HUES48 (cell line): ENCODE measurements around the gene SERPINE1.
"Not testable (repeated sequence)": the region's sequence is repeated elsewhere in the genome, so short reads cannot be mapped to it uniquely, and the experiment has no call there.

ENCODE experiments used
- H3K27ac ChIP-seq: one replicate; pipeline ENCODE4 v1.7.0; 2013; ENCODE audit warnings: low read depth, low read length, inconsistent platforms
- H3K27me3 ChIP-seq: 2 replicates; pipeline ENCODE4 v1.6.1; 2013; ENCODE audit warnings: mild to moderate bottlenecking, low read length; ENCODE audit not compliant: control insufficient read depth, insufficient read depth
- H3K36me3 ChIP-seq: 2 replicates; pipeline ENCODE4 v1.6.1; 2013; ENCODE audit warnings: low read length; ENCODE audit not compliant: control insufficient read depth, insufficient read depth
- H3K4me1 ChIP-seq: 2 replicates; pipeline ENCODE4 v1.6.1; 2013; ENCODE audit warnings: mild to moderate bottlenecking, low read length; ENCODE audit not compliant: control insufficient read depth, insufficient read depth
- H3K4me3 ChIP-seq: 2 replicates; pipeline ENCODE4 v1.5.1; 2013; ENCODE audit warnings: mild to moderate bottlenecking, low read depth, low read length
- H3K9ac ChIP-seq: 2 replicates; pipeline ENCODE4 v1.6.1; 2013; ENCODE audit warnings: mild to moderate bottlenecking, low read depth, low read length, moderate library complexity
- H3K9me3 ChIP-seq: 2 replicates; pipeline ENCODE4 v1.6.1; 2013; ENCODE audit warnings: low read length; ENCODE audit not compliant: control insufficient read depth, insufficient read depth

Gene SERPINE1

DNA sequence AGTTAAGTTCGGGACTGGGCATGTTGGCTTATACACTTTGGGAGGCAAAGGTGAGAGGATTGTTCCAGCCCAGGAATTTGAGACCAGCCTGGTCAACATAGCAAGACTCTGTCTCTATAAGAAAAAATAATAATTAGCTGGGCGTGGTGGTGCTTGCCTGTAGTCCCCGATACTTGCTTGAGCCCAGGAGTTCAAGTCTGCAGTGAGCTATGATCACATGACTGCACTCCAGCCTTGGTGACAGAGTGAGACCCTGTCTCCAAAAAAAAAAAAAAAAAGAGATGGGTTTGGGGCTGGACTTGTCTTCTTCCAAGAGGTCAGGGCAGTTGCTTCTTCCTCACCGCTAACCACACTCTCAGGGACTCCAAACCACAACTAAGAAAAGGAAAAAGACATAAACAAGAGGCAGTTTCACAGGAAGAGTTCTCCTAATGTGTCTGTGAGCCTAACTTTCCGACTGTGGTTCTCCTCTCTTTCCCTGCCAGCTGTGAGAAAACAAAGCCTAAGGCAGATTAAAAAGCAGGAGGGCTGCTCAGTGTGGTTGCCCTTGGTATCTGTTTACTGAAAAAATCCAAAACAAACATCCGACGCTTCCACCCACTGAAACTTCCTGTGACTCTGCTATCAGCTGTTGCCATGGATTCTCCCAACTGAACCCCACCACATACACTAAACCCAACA, 2.4 kb upstream of the SERPINE1 start:
- peak overlapping the region; percentile 50 for H3K27ac ChIP-seq
- H3K9ac ChIP-seq = no peak overlapping the region
- H3K4me1 ChIP-seq = peaks cover 24% of the 10 kb centered on the region
- no peak overlapping the region for H3K4me3 ChIP-seq
- H3K36me3 ChIP-seq = no peaks in the 10 kb centered on the region
- no peaks in the 10 kb centered on the region for H3K9me3 ChIP-seq
- H3K27me3 ChIP-seq = no peaks in the 10 kb centered on the region

DNA sequence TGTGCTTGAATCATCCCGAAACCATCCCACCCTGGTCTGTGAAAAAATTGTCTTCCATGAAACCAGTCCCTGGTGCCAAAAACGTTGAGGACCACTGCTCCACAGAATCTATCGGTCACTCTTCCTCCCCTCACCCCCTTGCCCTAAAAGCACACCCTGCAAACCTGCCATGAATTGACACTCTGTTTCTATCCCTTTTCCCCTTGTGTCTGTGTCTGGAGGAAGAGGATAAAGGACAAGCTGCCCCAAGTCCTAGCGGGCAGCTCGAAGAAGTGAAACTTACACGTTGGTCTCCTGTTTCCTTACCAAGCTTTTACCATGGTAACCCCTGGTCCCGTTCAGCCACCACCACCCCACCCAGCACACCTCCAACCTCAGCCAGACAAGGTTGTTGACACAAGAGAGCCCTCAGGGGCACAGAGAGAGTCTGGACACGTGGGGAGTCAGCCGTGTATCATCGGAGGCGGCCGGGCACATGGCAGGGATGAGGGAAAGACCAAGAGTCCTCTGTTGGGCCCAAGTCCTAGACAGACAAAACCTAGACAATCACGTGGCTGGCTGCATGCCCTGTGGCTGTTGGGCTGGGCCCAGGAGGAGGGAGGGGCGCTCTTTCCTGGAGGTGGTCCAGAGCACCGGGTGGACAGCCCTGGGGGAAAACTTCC, 784 bp upstream of the SERPINE1 start:
- no peaks in the 10 kb centered on the region for H3K36me3 ChIP-seq
- no peaks in the 10 kb centered on the region for H3K9me3 ChIP-seq
- no peak overlapping the region for H3K4me3 ChIP-seq
- H3K4me1 ChIP-seq = peaks cover 24% of the 10 kb centered on the region
- H3K27ac ChIP-seq = no peak overlapping the region
- no peak overlapping the region for H3K9ac ChIP-seq
- no peaks in the 10 kb centered on the region for H3K27me3 ChIP-seq

DNA sequence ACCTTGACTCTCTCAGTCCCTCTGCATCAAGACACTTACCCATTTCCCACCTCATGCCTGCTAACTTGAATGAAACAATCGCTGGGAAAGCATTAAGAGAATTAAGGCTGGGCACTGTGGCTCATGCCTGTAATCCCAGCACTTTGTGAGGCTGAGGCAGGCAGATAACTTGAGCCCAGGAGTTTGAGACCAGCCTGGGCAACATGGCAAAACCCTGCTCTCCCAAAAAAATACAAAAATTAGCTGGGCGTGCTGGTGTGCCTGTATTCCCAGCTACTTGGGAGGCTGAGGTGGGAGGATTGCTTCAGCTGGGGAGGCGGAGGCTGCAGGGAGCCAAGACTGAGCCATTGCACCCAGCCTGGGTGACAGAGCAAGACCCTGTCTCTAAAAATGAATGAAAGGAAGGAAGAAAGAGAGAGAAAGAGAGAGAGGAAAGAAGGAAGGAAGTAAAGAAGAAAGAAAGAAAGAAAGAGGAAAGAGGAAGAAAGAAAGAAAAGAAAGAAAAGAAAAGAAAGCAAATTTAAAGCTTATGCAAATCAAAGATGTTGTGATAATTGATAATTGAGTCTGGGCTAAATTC, 646 bp downstream of the SERPINE1 start:
- Histone ChIP-seq H3K36me3 (no peaks in the 10 kb centered on the region), H3K4me3 (0 out of 2 replicates have a peak overlapping the region, but pooled peaks have one; percentile 12), H3K4me1 (peaks cover 16% of the 10 kb centered on the region), H3K9me3 (no peaks in the 10 kb centered on the region), H3K9ac (no peak overlapping the region), H3K27me3 (no peaks in the 10 kb centered on the region), H3K27ac (no peak overlapping the region)

DNA sequence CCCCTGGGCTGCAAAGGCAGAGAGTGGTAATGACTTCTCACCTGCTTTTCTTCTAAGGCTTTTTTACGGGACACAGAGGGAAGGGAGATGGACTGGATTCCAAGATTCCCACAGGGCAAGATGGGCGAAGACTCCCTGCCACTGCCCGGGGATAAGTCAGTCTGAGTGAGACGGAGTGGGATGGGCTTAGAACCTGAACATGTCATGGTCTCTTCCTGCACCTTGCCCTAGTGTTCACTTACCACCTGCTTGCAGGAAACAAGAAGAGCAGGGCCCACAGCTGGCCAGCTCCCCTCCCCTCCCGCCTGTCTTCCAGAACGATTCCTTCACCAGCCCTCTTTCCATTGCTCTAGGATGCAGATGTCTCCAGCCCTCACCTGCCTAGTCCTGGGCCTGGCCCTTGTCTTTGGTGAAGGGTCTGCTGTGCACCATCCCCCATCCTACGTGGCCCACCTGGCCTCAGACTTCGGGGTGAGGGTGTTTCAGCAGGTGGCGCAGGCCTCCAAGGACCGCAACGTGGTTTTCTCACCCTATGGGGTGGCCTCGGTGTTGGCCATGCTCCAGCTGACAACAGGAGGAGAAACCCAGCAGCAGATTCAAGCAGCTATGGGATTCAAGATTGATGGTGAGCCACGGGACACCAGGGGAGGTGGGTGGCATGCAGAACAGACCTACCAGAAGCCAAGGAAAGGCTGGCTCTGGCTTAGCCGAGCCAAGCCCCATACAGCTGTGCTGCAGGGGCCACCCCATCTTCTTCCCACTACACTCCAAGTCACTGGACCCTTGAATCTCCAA, 1.3 kb downstream of the SERPINE1 start:
- H3K4me1 ChIP-seq = peaks cover 13% of the 10 kb centered on the region
- H3K9me3 ChIP-seq = no peaks in the 10 kb centered on the region
- H3K9ac ChIP-seq = no peak overlapping the region
- no peaks in the 10 kb centered on the region for H3K36me3 ChIP-seq
- H3K27ac ChIP-seq = no peak overlapping the region
- H3K27me3 ChIP-seq = no peaks in the 10 kb centered on the region
- H3K4me3 ChIP-seq = no peak overlapping the region

DNA sequence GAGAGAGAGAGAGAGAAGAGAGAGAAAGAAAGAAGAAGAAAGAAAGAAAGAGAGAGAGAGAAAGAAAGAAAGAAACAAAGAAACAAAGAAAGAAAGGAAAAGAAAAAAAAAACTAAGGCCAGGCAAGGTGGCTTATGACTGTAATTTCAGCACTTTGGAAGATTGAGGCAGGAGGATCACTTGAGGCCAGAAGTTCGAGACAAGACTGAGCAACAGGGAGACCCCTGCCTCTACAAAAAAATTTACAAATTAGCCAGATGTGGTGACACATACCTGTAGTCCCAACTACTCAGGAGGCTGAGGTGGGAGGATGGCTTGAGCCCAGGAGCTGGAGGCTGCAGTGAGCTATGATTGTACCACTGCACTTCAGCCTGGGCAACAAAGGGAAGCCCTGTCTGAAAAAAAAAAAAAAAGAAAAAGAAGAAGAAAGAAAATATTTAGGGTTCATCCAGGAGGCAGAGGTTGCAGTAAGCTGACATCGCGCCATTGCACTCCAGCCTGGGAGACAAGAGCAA, 2.8 kb downstream of the SERPINE1 start:
- no peaks in the 10 kb centered on the region for H3K9me3 ChIP-seq
- no peaks in the 10 kb centered on the region for H3K36me3 ChIP-seq
- no peak overlapping the region for H3K9ac ChIP-seq
- H3K4me3 ChIP-seq = no peak overlapping the region
- no peaks in the 10 kb centered on the region for H3K27me3 ChIP-seq
- peaks cover 25% of the 10 kb centered on the region for H3K4me1 ChIP-seq
- no peak overlapping the region for H3K27ac ChIP-seq

DNA sequence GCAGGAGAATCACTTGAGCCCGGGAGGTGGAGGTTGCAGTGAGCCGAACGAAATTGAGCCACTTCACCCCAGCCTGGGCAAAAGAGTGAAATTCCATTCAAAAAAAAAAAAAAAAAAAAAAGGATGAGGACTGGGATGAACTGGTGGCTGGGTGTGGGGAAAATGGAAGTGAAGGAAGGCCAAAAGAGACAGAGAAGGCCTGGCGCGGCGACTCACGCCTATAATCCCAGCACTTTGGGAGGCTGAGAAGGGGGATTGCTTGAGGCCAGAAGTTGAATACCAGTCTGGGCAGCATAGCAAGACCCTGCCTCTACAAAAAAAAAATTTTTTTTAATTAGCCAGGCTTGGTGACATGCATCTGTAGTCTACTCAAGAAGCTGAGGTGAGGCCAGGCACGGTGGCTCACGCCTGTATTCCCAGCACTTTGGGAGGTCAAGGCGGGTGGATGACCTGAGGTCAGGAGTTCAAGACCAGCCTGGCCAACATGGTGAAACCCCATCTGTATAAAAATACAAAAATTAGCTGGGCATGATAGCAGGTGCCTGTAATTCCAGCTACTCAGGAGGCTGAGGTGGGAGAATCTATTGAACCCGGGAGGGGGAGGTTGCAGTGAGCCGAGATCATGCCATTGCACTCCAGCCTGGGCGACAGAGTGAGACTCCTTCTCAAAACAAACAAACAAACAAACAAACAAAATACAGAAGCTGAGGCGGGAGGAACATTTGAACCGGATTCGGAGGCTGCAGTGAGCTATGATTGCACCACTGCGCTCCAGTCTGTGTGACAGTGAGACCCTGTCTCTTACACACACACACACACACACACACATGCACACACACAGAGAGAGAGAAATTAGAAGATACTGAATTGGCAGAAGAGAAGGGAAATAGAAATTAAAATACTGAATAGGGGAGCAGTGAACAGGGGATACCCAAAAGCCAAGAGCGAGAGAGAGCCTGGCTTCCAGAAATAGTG, 6.0 kb downstream of the SERPINE1 start:
- not testable (repeated sequence) for H3K9me3 ChIP-seq, H3K27ac ChIP-seq, H3K4me3 ChIP-seq, H3K36me3 ChIP-seq, H3K9ac ChIP-seq, H3K27me3 ChIP-seq
- peaks cover 15% of the 10 kb centered on the region for H3K4me1 ChIP-seq

DNA sequence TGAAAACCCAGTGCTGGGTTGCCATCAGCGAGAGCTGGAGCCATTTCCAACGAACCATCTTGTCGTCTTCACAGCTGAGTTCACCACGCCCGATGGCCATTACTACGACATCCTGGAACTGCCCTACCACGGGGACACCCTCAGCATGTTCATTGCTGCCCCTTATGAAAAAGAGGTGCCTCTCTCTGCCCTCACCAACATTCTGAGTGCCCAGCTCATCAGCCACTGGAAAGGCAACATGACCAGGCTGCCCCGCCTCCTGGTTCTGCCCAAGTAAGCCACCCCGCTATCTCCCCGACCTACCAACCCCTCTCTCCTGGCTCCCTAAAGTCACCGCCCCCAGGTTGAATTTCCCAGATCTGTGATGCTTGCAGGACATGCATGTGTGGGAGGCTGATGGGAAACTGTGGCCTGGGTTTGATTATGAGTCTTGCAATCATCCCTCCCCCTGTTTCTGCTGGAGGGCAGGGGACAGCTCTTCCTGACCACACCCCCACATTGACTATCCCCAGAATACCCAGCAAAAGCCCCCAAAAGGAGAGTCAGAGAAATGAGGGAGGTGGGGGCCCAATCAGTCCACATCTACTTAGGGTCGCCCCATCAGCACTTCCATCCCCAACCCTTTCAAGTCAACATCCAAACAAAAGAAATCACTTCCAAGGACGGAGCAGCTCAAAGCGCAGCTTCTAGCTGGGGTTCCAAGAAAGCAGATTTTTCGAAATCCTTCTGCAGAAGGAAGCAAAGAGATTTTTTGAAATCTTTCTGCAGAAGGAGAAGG, 6.9 kb downstream of the SERPINE1 start:
- Histone ChIP-seq H3K36me3 (no peaks in the 10 kb centered on the region), H3K27me3 (no peaks in the 10 kb centered on the region), H3K9ac (no peak overlapping the region), H3K4me1 (peaks cover 17% of the 10 kb centered on the region), H3K4me3 (no peak overlapping the region), H3K27ac (peak overlapping the region; percentile 76), H3K9me3 (no peaks in the 10 kb centered on the region)

DNA sequence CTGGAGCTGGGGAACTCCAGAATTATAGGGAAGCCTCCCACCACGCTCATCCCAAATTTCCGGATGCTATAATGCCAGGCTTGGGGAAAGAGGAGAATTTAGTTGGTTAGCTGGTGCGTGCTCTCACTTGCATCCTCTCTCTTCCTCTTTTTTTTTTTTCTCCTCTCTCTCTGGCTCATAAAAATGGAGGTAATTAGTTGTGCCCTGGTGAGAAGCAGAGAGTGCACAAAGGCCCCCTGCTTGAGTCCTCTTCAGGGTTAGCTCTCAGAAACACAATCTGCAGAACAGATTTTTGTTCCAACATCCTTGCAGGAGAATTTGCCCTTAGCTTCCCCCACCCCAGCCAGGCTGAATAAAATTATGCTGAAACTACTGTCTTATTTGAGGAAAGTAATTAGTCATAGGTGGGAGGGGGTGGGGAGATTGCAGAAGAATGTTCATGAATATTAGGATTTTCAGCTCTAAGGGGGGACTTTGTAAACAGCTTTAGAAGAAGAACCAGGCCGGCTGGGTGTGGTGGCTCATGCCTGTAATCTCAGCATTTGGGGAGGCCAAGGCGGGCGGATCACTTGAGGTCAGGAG, 7.6 kb downstream of the SERPINE1 start:
- H3K4me1 ChIP-seq = peaks cover 17% of the 10 kb centered on the region
- peak overlapping the region; percentile 76 for H3K27ac ChIP-seq
- no peak overlapping the region for H3K4me3 ChIP-seq
- no peaks in the 10 kb centered on the region for H3K36me3 ChIP-seq
- H3K9ac ChIP-seq = no peak overlapping the region
- H3K27me3 ChIP-seq = no peaks in the 10 kb centered on the region
- no peaks in the 10 kb centered on the region for H3K9me3 ChIP-seq

DNA sequence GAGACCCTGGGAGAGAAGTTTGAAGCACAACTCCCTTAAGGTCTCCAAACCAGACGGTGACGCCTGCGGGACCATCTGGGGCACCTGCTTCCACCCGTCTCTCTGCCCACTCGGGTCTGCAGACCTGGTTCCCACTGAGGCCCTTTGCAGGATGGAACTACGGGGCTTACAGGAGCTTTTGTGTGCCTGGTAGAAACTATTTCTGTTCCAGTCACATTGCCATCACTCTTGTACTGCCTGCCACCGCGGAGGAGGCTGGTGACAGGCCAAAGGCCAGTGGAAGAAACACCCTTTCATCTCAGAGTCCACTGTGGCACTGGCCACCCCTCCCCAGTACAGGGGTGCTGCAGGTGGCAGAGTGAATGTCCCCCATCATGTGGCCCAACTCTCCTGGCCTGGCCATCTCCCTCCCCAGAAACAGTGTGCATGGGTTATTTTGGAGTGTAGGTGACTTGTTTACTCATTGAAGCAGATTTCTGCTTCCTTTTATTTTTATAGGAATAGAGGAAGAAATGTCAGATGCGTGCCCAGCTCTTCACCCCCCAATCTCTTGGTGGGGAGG, 10.8 kb downstream of the SERPINE1 start:
- Histone ChIP-seq H3K27ac (peak overlapping the region; percentile 91), H3K9me3 (no peaks in the 10 kb centered on the region), H3K4me1 (peaks cover 23% of the 10 kb centered on the region), H3K4me3 (no peak overlapping the region), H3K27me3 (no peaks in the 10 kb centered on the region), H3K9ac (no peak overlapping the region), H3K36me3 (no peaks in the 10 kb centered on the region)
